WERI-Rb-1 (cell line): ENCODE data around the gene RADIL.

Experiments
- DNase-seq: peaks from one replicate; pipeline ENCODE4 v3.0.0-alpha.2; 2020
- H3K27ac ChIP-seq: fragments of 250-450 bp; sonication (Bioruptor Pico); 2 replicates; pipeline ENCODE4 v1.5.1; 2020; ENCODE audit warnings: mild to moderate bottlenecking, moderate library complexity
- H3K27me3 ChIP-seq: fragments of 250-450 bp; sonication (Bioruptor Pico); 2 replicates; pipeline ENCODE4 v1.5.1; 2021; ENCODE audit warnings: mild to moderate bottlenecking, low read depth, moderate library complexity; ENCODE audit not compliant: insufficient read depth, severe bottlenecking
- H3K36me3 ChIP-seq: fragments of 250-450 bp; sonication (Bioruptor Pico); 2 replicates; pipeline ENCODE4 v1.5.1; 2020; ENCODE audit warnings: mild to moderate bottlenecking, moderate library complexity
- H3K4me3 ChIP-seq: 2 replicates; pipeline ENCODE4 v1.5.1; 2011; ENCODE audit warnings: low read depth, mild to moderate bottlenecking, control low read depth, low read length
- H3K9me3 ChIP-seq: fragments of 250-450 bp; sonication (Bioruptor Pico); 2 replicates; pipeline ENCODE4 v1.5.1; 2021; ENCODE audit warnings: mild to moderate bottlenecking, moderate library complexity; ENCODE audit not compliant: severe bottlenecking
- TF ChIP-seq, protein P1 (sequence below): IDR thresholded peaks from 2 replicates; pipeline ENCODE4 v1.5.1; 2011; ENCODE audit warnings: low read depth, mild to moderate bottlenecking, control low read depth, inconsistent platforms, low read length

Gene RADIL

DNA sequence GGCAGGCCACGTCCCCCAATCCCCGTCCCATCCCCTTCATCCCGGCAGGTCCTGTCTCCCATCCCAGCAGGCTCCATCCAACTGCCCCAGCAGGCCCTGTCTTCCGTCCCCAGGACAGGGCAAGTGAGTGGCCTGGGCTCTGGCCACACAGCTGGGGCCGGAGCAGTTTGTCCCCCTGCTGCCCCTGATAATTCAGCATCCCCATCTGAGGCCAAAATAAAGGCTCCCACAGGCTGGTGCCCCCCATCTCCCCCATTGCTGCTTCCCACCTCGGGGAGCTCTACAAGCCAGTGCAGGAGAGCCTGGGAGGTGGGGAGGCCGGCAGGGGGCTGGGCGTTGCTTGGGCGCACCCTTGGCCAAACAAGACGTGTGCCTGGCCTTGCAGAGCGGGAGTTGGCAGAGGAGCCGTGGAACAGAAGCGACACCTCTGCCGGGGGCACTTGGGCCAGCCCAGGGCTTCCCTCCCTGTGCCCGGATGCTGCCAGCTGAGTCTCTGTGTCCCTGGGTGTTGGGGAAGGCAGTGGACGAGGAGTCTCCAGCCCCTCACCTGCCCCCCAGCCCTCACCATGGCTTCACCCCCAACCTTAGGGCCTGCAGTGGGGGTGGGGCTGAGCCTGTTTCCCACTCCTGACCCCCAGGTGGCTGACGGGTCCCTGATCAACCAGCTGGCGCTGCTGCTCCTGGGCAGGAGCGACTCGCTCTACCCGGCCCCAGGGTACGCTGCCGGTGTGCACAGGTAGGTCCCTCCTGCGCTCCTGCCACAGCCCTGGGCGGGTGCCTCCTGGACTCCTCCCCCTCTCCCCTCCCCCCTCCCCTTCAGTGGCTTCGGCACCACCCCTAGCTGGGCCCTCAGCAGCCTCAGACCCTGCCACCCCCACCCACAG lies 94.1 kb downstream of the RADIL start:
- TF ChIP-seq, protein P1, sequence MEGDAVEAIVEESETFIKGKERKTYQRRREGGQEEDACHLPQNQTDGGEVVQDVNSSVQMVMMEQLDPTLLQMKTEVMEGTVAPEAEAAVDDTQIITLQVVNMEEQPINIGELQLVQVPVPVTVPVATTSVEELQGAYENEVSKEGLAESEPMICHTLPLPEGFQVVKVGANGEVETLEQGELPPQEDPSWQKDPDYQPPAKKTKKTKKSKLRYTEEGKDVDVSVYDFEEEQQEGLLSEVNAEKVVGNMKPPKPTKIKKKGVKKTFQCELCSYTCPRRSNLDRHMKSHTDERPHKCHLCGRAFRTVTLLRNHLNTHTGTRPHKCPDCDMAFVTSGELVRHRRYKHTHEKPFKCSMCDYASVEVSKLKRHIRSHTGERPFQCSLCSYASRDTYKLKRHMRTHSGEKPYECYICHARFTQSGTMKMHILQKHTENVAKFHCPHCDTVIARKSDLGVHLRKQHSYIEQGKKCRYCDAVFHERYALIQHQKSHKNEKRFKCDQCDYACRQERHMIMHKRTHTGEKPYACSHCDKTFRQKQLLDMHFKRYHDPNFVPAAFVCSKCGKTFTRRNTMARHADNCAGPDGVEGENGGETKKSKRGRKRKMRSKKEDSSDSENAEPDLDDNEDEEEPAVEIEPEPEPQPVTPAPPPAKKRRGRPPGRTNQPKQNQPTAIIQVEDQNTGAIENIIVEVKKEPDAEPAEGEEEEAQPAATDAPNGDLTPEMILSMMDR = no peak
- DNase-seq = no peak
- Histone ChIP-seq H3K36me3 (peaks cover 42% of the 10 kb centered on the region), H3K27ac (no peak overlapping the region), H3K9me3 (no peaks in the 10 kb centered on the region), H3K4me3 (no peak overlapping the region), H3K27me3 (no peaks in the 10 kb centered on the region)

DNA sequence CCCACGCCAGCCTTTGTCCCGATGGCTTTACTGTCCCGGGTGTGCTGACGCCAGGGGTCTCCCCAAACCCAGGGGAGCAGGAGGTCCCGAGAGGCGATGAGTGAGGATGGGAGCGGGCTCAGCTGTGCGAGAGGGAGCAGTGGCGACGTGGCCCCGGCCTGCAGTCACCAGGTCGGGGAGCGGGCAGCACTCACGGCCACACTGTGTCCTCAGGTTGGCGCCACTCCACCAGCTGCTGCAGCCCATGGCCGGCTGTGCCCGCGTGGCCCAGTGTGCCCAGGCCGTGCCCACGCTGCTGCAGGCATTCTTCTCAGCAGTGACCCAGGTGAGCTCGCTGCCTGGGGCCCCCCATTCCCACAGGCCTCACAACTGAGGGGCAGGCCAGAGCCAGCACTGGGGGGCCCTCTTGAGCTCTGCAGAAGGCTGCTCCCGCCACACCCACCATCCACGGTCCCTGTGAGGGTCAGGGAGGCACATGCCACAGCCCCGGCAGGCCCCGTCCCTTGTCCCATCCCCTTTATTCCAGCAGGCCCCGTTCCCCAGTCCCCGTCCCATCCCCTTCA lies 94.8 kb downstream of the RADIL start:
- Histone ChIP-seq H3K36me3 (peaks cover 41% of the 10 kb centered on the region), H3K27me3 (no peaks in the 10 kb centered on the region), H3K27ac (no peak overlapping the region), H3K4me3 (no peak overlapping the region), H3K9me3 (no peaks in the 10 kb centered on the region)
- DNase-seq = no peak
- TF ChIP-seq, protein P1 = no peak

DNA sequence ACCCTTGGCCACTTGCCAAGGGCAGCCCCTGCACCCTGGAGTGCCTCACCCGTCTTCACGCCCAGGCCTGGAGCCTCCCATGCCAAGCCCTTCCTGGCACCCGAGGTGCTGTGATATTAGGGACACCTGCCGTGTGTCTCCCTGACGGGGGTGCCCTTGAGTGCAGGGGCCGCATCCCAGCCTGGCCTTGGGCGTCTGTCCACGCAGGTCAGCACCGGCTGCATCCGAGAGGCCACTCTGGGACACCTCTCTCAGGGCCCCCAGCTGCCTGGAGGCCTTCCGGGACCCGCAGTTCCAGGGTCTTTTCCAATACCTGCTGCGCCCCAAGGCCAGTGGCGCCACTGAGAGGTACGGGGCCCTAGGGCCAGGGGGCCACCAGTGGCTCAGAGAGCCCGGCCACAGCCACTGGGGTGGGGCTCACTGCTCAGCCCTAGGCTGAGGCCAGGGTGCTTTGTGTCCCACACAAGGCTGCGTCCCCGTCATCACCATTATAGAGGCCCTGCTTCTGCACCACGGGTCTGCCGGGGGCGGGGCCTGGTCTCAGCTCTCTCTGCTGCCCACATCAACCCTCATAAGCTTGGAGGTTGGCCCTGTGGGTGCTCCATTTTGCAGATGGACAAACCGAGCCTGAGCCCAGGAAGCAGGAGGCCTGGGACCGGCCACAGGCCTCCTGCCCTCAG lies 95.4 kb downstream of the RADIL start:
- H3K27ac ChIP-seq = no peak overlapping the region
- TF ChIP-seq, protein P1 = no peak
- H3K4me3 ChIP-seq = no peak overlapping the region
- peaks cover 41% of the 10 kb centered on the region for H3K36me3 ChIP-seq
- H3K9me3 ChIP-seq = no peaks in the 10 kb centered on the region
- no peak for DNase-seq
- H3K27me3 ChIP-seq = no peaks in the 10 kb centered on the region

DNA sequence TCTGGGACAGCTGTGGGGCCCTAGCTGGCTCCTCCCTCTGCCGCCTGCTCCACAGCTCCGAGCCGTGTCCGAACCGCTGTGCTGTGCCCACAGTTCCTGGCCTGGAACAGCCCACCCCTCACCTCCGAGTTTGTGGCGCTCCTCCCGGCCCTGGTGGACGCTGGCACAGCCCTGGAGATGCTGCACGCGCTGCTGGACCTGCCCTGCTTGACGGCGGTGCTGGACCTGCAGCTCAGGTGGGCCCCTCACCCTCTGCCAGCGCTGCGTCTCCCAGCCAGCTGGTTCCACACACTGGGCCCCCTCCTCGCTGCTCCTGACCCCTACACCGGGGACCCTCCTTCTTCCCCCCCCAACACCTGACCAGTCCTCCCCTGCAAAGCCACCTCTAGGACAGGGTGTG lies 96.0 kb downstream of the RADIL start:
- no peak overlapping the region for H3K4me3 ChIP-seq
- H3K36me3 ChIP-seq = peaks cover 36% of the 10 kb centered on the region
- no peaks in the 10 kb centered on the region for H3K27me3 ChIP-seq
- no peak for DNase-seq
- TF ChIP-seq, protein P1 = no peak
- H3K9me3 ChIP-seq = no peaks in the 10 kb centered on the region
- H3K27ac ChIP-seq = no peak overlapping the region

DNA sequence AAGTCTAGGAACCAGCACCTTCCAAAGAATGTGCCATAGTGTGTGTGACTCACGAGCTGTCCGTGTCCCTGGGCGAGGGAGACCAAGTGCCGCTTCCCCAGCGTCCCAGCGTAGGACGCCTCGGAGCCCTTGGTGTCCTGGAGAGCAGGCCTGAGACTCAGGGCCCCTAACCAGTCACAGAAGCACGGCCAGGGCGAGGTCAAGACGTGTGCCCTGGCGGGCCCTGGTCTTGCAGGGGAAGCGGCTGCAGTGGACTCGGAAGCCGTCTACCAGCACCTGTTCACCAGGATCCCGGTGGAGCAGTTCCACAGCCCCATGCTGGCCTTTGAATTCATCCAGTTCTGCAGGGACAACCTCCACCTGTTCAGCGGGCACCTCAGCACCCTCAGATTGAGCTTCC lies 97.5 kb downstream of the RADIL start:
- Histone ChIP-seq H3K27me3 (no peaks in the 10 kb centered on the region), H3K36me3 (peaks cover 39% of the 10 kb centered on the region), H3K27ac (no peak overlapping the region), H3K9me3 (no peaks in the 10 kb centered on the region), H3K4me3 (no peak overlapping the region)
- DNase-seq = no peak
- TF ChIP-seq, protein P1 = no peak
